Panc1 (cell line): ENCODE measurements around the gene PHEX. TPM values are rescaled to one million over a fixed set of nuclear protein-coding genes. Genes with fewer than 3 reads are reported as not detected.

ENCODE experiments used
- ATAC-seq: fragments of 200-7000 bp; cut with Tn5 transposase; 2 replicates; pipeline ENCODE4 v1.9.1; 2020; ENCODE audit warnings: mild to moderate bottlenecking, moderate library complexity
- BruUV-seq: library from RNA; stranded (reverse); fragments of 400-500 nt; replicated peaks from 2 replicates; lab custom pipeline; 2021; lab: Mats Ljungman, UMichigan
- CTCF ChIA-PET: fragments of 300-600 bp; sonication (Branson Sonifier 250); formaldehyde crosslinking; loops from one replicate; lab custom pipeline; 2022; ENCODE audit warnings: antibody characterized with exemption; lab: Charles Lee
- POLR2A ChIA-PET: fragments of 300-600 bp; sonication (Branson Sonifier 250); formaldehyde crosslinking; loops from one replicate; lab custom pipeline; 2022; ENCODE audit warnings: antibody characterized with exemption; lab: Charles Lee
- DNase-seq: peaks from one replicate; pipeline ENCODE4 v3.0.0-alpha.2; 2010; ENCODE audit warnings: low read depth, low spot score
- H3K27ac ChIP-seq: 2 replicates; pipeline ENCODE4 v1.5.1; 2011; ENCODE audit warnings: mild to moderate bottlenecking, low read length, inconsistent platforms
- H3K27me3 ChIP-seq: fragments of 200-500 bp; sonication (Bioruptor generic); 2 replicates; pipeline ENCODE4 v1.6.0; 2014; ENCODE audit warnings: low read length, inconsistent platforms; ENCODE audit not compliant: control insufficient read depth, insufficient read depth
- H3K36me3 ChIP-seq: fragments of 200-500 bp; sonication (Bioruptor generic); 2 replicates; pipeline ENCODE4 v1.5.1; 2014; ENCODE audit warnings: inconsistent platforms, mild to moderate bottlenecking, low read length, moderate library complexity; ENCODE audit not compliant: control insufficient read depth, insufficient read depth
- H3K4me1 ChIP-seq: 2 replicates; pipeline ENCODE4 v1.5.1; 2011; ENCODE audit warnings: inconsistent platforms, mild to moderate bottlenecking, low read length, moderate library complexity; ENCODE audit not compliant: control insufficient read depth, insufficient read depth
- H3K4me3 ChIP-seq, 2 experiments: 2 replicates each; pipeline ENCODE4 v1.5.1; 2011 to 2012; ENCODE audit warnings: low read depth in 2 of 2, low read length in 2 of 2, mild to moderate bottlenecking in 2 of 2, inconsistent platforms in 1 of 2, moderate library complexity in 1 of 2
- H3K9me3 ChIP-seq: fragments of 200-500 bp; sonication (Bioruptor generic); 2 replicates; pipeline ENCODE4 v1.5.1; 2014; ENCODE audit warnings: low read depth, mild to moderate bottlenecking, inconsistent platforms, low read length, moderate library complexity; ENCODE audit not compliant: control insufficient read depth, insufficient read depth
- CTCF ChIP-seq: fragments of 450-650 bp; IDR thresholded peaks from 2 replicates; pipeline ENCODE4 v1.5.1; 2017; ENCODE audit warnings: mild to moderate bottlenecking
- POLR2AphosphoS5 ChIP-seq: IDR thresholded peaks from 2 replicates; pipeline ENCODE4 v1.6.1; 2012; ENCODE audit warnings: mild to moderate bottlenecking, low read depth, low read length, moderate library complexity
- REST ChIP-seq, 2 experiments: IDR thresholded peaks; 2 replicates each; pipeline ENCODE4 v1.6.1; 2011 to 2012; ENCODE audit warnings: low read depth in 2 of 2, control low read depth in 1 of 2, low read length in 1 of 2, mild to moderate bottlenecking in 1 of 2, moderate library complexity in 1 of 2; ENCODE audit not compliant: insufficient read depth in 1 of 2
- SIN3A ChIP-seq: IDR thresholded peaks from 2 replicates; pipeline ENCODE4 v1.6.1; 2012; ENCODE audit warnings: low read depth, mild to moderate bottlenecking, low read length, moderate library complexity, borderline replicate concordance; ENCODE audit not compliant: insufficient read depth
- TCF7L2 ChIP-seq: IDR thresholded peaks from 2 replicates; pipeline ENCODE4 v1.6.1; 2011; ENCODE audit warnings: mild to moderate bottlenecking, low read depth, low read length, inconsistent platforms
- in situ Hi-C: cut with HindIII; loops from 2 replicates; pipeline ENCODE4 v1.10.0; 2016; ENCODE audit warnings: low sequenced_read_pairs, low pct_unique_long_range_greater_than_20kb
- intact Hi-C: fragments of 100-400 bp; cut with micrococcal nuclease; formaldehyde crosslinking; loops from one replicate; pipeline ENCODE4 v1.10.0; 2022; ENCODE audit not compliant: unreplicated experiment
- total RNA-seq: library from RNA; stranded (reverse); gene quantifications from one replicate; pipeline ENCODE4 v1.2.1, GENCODE V29; 2021; ENCODE audit not compliant: unreplicated experiment

Gene PHEX
- total RNA-seq, 1 experiment from 2014 or later: 0.23 TPM

GRCh38 chrX:22141047-22141730 lies 109.1 kb downstream of the PHEX start:
- in situ Hi-C loops: no loop called here
- ChIA-PET POLR2A (no interaction called here), CTCF (no interaction called here)
- intact Hi-C loops: no loop called here
- no peak for TF ChIP-seq SIN3A
- no peak for TF ChIP-seq REST (IDR thresholded peaks at IDR 0.05; ENCODE audit: insufficient read depth in 1 of 2, low read depth in 2 of 2, low read length in 1 of 2)
- no peak for TF ChIP-seq CTCF
- TF ChIP-seq TCF7L2: no peak
- TF ChIP-seq POLR2AphosphoS5: no peak
- ATAC-seq: no peak
- Histone ChIP-seq H3K4me1 (no peaks in the 10 kb centered on the region), H3K4me3 (no peak overlapping the region), H3K27ac (no peak overlapping the region), H3K9me3 (no peaks in the 10 kb centered on the region), H3K27me3 (no peaks in the 10 kb centered on the region), H3K36me3 (no peaks in the 10 kb centered on the region)
- no TSS peak for BruUV-seq
- DNase-seq: no peak

DNA sequence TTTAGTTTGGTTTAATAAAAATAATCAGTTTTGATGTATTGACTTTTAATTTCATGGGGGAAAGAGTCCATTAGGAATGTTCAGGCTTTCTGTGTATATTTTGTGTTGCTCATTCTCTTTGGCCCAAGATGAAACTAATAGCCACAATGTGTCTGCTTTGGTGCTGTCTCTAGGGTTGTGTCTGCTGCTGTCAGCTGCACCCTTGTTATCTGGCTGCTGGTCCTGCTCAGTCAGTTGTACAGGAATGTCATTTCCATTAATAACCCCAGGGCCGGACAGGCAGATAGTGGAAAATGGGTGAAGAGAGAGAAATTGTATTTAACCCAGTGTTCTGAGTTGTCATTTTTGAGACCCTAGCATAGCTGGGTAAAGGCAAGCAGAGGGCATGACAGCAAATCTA lies 115.1 kb downstream of the PHEX start:
- TF ChIP-seq POLR2AphosphoS5: no peak
- no peak for TF ChIP-seq TCF7L2
- no peak for TF ChIP-seq CTCF
- TF ChIP-seq REST (IDR thresholded peaks at IDR 0.05; ENCODE audit: insufficient read depth in 1 of 2, low read depth in 2 of 2, low read length in 1 of 2): no peak
- no peak for TF ChIP-seq SIN3A
- H3K4me1 ChIP-seq: no peaks in the 10 kb centered on the region
- H3K36me3 ChIP-seq: no peaks in the 10 kb centered on the region
- ChIA-PET CTCF (no interaction called here), POLR2A (no interaction called here)
- no TSS peak for BruUV-seq
- no peak overlapping the region for H3K27ac ChIP-seq
- H3K4me3 ChIP-seq: no peak overlapping the region
- DNase-seq (no peak), ATAC-seq (no peak)
- in situ Hi-C loops (no loop called here), intact Hi-C loops (no loop called here)
- no peaks in the 10 kb centered on the region for H3K9me3 ChIP-seq
- H3K27me3 ChIP-seq: no peaks in the 10 kb centered on the region
